H1 (cell line): Measurements from ENCODE around the gene AMHR2. TPM values are rescaled to one million over a fixed set of nuclear protein-coding genes. Genes with fewer than 3 reads are reported as not detected.
A peak's percentile ranks its signal among the peaks of the same experiment; 100 is the strongest.

Experiments used
- ATF3 ChIP-seq: IDR thresholded peaks from 2 replicates; pipeline ENCODE4 v1.6.1; 2011; ENCODE audit warnings: low read depth, mild to moderate bottlenecking, low read length; ENCODE audit not compliant: insufficient read depth
- CREB1 ChIP-seq: IDR thresholded peaks from 2 replicates; pipeline ENCODE4 v1.6.1; 2012; ENCODE audit warnings: inconsistent platforms
- FOSL1 ChIP-seq: IDR thresholded peaks from 2 replicates; pipeline ENCODE4 v1.6.1; 2011; ENCODE audit warnings: mild to moderate bottlenecking, low read depth, low read length, moderate library complexity; ENCODE audit not compliant: insufficient read depth
- GTF2F1 ChIP-seq: IDR thresholded peaks from 2 replicates; pipeline ENCODE4 v1.6.1; 2012; ENCODE audit warnings: low read depth, low read length, improper control_type of control experiment, borderline replicate concordance
- HDAC2 ChIP-seq, 2 experiments: fragments of 300-600 bp in 1 of 2; sonication (generic) in 1 of 2; IDR thresholded peaks; 2 replicates each; pipeline ENCODE4 v1.6.1; 2011 to 2012; ENCODE audit warnings: low read depth in 2 of 2, low read length in 2 of 2, mild to moderate bottlenecking in 2 of 2, moderate library complexity in 2 of 2, borderline replicate concordance in 1 of 2, inconsistent platforms in 1 of 2
- HDAC6 ChIP-seq: IDR thresholded peaks from one replicate; pipeline ENCODE4 v1.7.1; 2012; ENCODE audit warnings: low read depth, mild to moderate bottlenecking, inconsistent platforms, low read length, moderate library complexity
- KDM4A ChIP-seq: IDR thresholded peaks from one replicate; pipeline ENCODE4 v1.7.1; 2012; ENCODE audit warnings: low read depth, mild to moderate bottlenecking, moderate library complexity, low read length, inconsistent platforms; ENCODE audit not compliant: severe bottlenecking
- PHF8 ChIP-seq: fragments of 200-600 bp; sonication (generic); conservative IDR thresholded peaks from 2 replicates; pipeline ENCODE4 v1.7.1; 2012; ENCODE audit warnings: low read depth, mild to moderate bottlenecking, inconsistent platforms, low read length, moderate library complexity
- RAD21 ChIP-seq, 2 experiments: IDR thresholded peaks in 1 of 2; conservative IDR thresholded peaks in 1 of 2; 2 replicates each; pipeline ENCODE4 v1.6.1; 2011; ENCODE audit warnings: low read depth in 2 of 2, low read length in 2 of 2, improper control_type of control experiment in 1 of 2, inconsistent platforms in 1 of 2, mild to moderate bottlenecking in 1 of 2, moderate library complexity in 1 of 2
- RBBP5 ChIP-seq: IDR thresholded peaks from 2 replicates; pipeline ENCODE4 v1.7.1; 2012; ENCODE audit warnings: low read depth, mild to moderate bottlenecking, inconsistent platforms, low read length, moderate library complexity, borderline replicate concordance
- SAP30 ChIP-seq: fragments of 300-600 bp; sonication (generic); IDR thresholded peaks from 2 replicates; pipeline ENCODE4 v1.7.1; 2012; ENCODE audit warnings: low read length, moderate library complexity, mild to moderate bottlenecking, inconsistent platforms; ENCODE audit not compliant: insufficient read depth, insufficient replicate concordance
- SIN3A ChIP-seq, 2 experiments: IDR thresholded peaks in 1 of 2; conservative IDR thresholded peaks in 1 of 2; 2 replicates each; pipeline ENCODE4 v1.6.1; 2011 to 2012; ENCODE audit warnings: low read length in 2 of 2, improper control_type of control experiment in 1 of 2, low read depth in 1 of 2, mild to moderate bottlenecking in 1 of 2
- SIRT6 ChIP-seq: IDR thresholded peaks from one replicate; pipeline ENCODE4 v1.7.1; 2012; ENCODE audit warnings: low read length, inconsistent platforms
- SP2 ChIP-seq: IDR thresholded peaks from 2 replicates; pipeline ENCODE4 v1.6.1; 2012; ENCODE audit warnings: mild to moderate bottlenecking, low read length, inconsistent platforms
- SP4 ChIP-seq: IDR thresholded peaks from 2 replicates; pipeline ENCODE4 v1.6.1; 2012; ENCODE audit warnings: low read length, inconsistent platforms
- SRF ChIP-seq: IDR thresholded peaks from 2 replicates; pipeline ENCODE4 v1.6.1; 2011; ENCODE audit warnings: mild to moderate bottlenecking, low read depth, low read length, moderate library complexity
- TAF1 ChIP-seq: IDR thresholded peaks from 2 replicates; pipeline ENCODE4 v1.6.1; 2011; ENCODE audit warnings: mild to moderate bottlenecking, low read depth, low read length
- TAF7 ChIP-seq: optimal IDR thresholded peaks from 2 replicates; pipeline ENCODE3; 2011; ENCODE audit warnings: low read depth, mild to moderate bottlenecking, inconsistent platforms, low read length, moderate library complexity, borderline replicate concordance
- ZNF274 ChIP-seq: IDR thresholded peaks from 2 replicates; pipeline ENCODE4 v1.7.0; 2012; ENCODE audit warnings: low read length, borderline replicate concordance; ENCODE audit errors: extremely low read depth
- polyA plus RNA-seq, 7 experiments: library from polyadenylated mRNA; depleted of rRNA in 3 of 7; stranded (reverse) in 5 of 7; unstranded in 2 of 7; fragments of >200 nt in 5 of 7; fragments of 200-250 nt in 2 of 7; gene quantifications; 1 replicate in 5 of 7; 2 replicates in 1 of 7; 4 replicates in 1 of 7; pipeline versions ENCODE4 v1.2.1 to v1.2.3, GENCODE V29; 2011 to 2013; ENCODE audit warnings: missing spikeins in 2 of 7, mixed read lengths in 2 of 7
- total RNA-seq: library from RNA; stranded (reverse); fragmentation: NEBNext Ultra II Directional; extraction: Animal tissue kit (Norgen Biotek cat#: 25700); gene quantifications from 2 replicates; pipeline ENCODE4 v1.2.1, GENCODE V29; 2021

Gene AMHR2
- total and polyA plus RNA-seq, 2 of the 8 experiments (the other 6 are each of a cell fraction or from before 2014, with no cell fraction given) = 0.29 to 0.35 TPM

- TF ChIP-seq TAF7 (no peak), HDAC6 (no peak), FOSL1 (no peak), RAD21 (IDR thresholded peaks at IDR 0.05 in 1 of 2, conservative IDR thresholded peaks at IDR 0.05 in 1 of 2; ENCODE audit: low read depth in 2 of 2, low read length in 2 of 2) (no peak), RBBP5 (0 out of 2 replicates have a peak, but pooled peaks have one; percentile 49), SIN3A (conservative IDR thresholded peaks at IDR 0.05 in 1 of 2, IDR thresholded peaks at IDR 0.05 in 1 of 2; ENCODE audit: low read depth in 1 of 2, low read length in 2 of 2) (no peak; a peak in 1 of 4 replicates), CREB1 (peak; percentile 41; the same call in 1 of the 2 replicates), SP2 (peak; percentile 54), SIRT6 (no peak), ATF3 (no peak), PHF8 (peak; percentile 68; the same call in 1 of the 2 replicates), SRF (no peak), GTF2F1 (no peak), ZNF274 (no peak), SAP30 (no peak), HDAC2 (IDR thresholded peaks at IDR 0.05; ENCODE audit: borderline replicate concordance in 1 of 2, low read depth in 2 of 2, low read length in 2 of 2) (no peak), KDM4A (no peak), TAF1 (peak; percentile 79), SP4 (no peak)
These were observed 17.6 kb downstream of the AMHR2 start, which contains the start of gene PRR13 (continued) for GRCh38 chr12:53441040-53441833.
